Adipocyte (in vitro differentiated cells): ENCODE results near the gene COX5A.

ENCODE experiments used
- DNase-seq: peaks from one replicate; pipeline ENCODE4 v3.0.0-alpha.2; 2015; ENCODE audit warnings: low read depth
- H3K27me3 ChIP-seq: replicated peaks from 2 replicates; pipeline ENCODE4 v1.7.0; 2013; ENCODE audit warnings: mild to moderate bottlenecking, low read length, moderate library complexity; ENCODE audit not compliant: control insufficient read depth, insufficient read depth
- H3K36me3 ChIP-seq: 2 replicates; pipeline ENCODE4 v1.7.0; 2013; ENCODE audit warnings: low read length, mild to moderate bottlenecking, moderate library complexity; ENCODE audit not compliant: control insufficient read depth, insufficient read depth, severe bottlenecking
- H3K4me1 ChIP-seq: 2 replicates; pipeline ENCODE4 v1.7.0; 2013; ENCODE audit warnings: mild to moderate bottlenecking, low read length, moderate library complexity; ENCODE audit not compliant: control insufficient read depth, insufficient read depth
- H3K4me3 ChIP-seq: 2 replicates; pipeline ENCODE4 v1.7.0; 2013; ENCODE audit warnings: mild to moderate bottlenecking, low read length, moderate library complexity
- H3K9ac ChIP-seq: 2 replicates; pipeline ENCODE4 v1.7.0; 2013; ENCODE audit warnings: mild to moderate bottlenecking, low read length, moderate library complexity
- H3K9me3 ChIP-seq: 2 replicates; pipeline ENCODE4 v1.7.0; 2013; ENCODE audit warnings: mild to moderate bottlenecking, low read length, moderate library complexity; ENCODE audit not compliant: control insufficient read depth

COX5A gene

DNA sequence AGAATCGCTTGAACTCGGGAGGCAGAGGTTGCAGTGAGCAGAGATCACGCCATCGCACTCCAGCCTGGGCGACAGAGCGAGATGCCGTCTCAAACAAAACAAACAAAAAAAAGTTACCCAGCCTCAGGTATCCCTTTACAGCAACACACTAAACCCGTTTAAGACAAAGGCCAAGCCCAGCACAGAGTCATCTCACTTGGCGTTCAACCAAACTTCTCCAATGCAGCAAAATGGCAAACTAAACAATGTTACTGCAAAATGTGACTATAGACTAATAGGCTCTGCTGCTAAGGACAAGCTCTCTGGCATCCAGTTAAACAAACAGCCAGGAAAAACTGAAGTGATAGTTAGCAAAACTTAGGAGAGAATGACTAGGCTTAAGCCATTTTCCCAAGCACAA lies 24.8 kb downstream of the COX5A start:
- peaks cover 46% of the 10 kb centered on the region for H3K36me3 ChIP-seq
- no peak for DNase-seq

DNA sequence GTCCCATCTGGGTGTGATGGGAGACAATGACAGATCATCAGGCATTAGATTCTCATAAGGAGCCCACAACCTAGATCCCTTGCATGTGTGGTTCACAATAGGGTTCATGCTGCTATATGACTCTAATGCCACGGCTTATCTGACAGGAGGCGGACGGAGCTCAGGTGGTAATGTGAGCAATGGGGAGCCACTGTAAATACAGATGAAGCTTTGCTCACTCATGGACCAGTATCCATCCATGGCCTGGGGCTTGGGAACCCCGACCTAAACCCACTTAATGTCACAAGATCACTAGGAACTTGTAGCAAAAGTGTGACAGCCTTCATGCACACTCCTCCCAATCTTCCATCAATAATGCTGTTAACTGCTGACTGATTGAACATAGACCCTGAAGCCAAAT lies 29.2 kb downstream of the COX5A start:
- Histone ChIP-seq H3K4me1 (peaks cover 32% of the 10 kb centered on the region), H3K9ac (no peak overlapping the region), H3K27me3 (no peaks in the 10 kb centered on the region), H3K36me3 (peaks cover 30% of the 10 kb centered on the region), H3K4me3 (no peak overlapping the region), H3K9me3 (no peaks in the 10 kb centered on the region)
- no peak for DNase-seq

More for the DNA sequence above, 24.8 kb downstream of the COX5A start:
- H3K9ac ChIP-seq = no peak overlapping the region
- H3K4me1 ChIP-seq = peaks cover 6% of the 10 kb centered on the region
- H3K9me3 ChIP-seq = no peaks in the 10 kb centered on the region
- H3K27me3 ChIP-seq = no peaks in the 10 kb centered on the region
- H3K4me3 ChIP-seq = no peak overlapping the region

GRCh38 chr15:74907163-74907870 lies 30.6 kb downstream of the COX5A start:
- Histone ChIP-seq H3K9ac (peak overlapping the region; percentile 99), H3K4me1 (peaks cover 36% of the 10 kb centered on the region), H3K36me3 (peaks cover 35% of the 10 kb centered on the region), H3K4me3 (peak overlapping the region; percentile 96), H3K27me3 (no peaks in the 10 kb centered on the region), H3K9me3 (no peaks in the 10 kb centered on the region)
- DNase-seq = no peak

GRCh38 chr15:74906450-74907162 lies 31.3 kb downstream of the COX5A start, which contains the start of gene FAM219B:
FAM219B (minus strand) TSS chr15:74906851; CDS start chr15:74906800, 51 bp downstream.
- Histone ChIP-seq H3K4me3 (peak within 1 kb of the TSS; percentile 96), H3K27me3 (no peaks in the 10 kb centered on the region), H3K9ac (peak within 1 kb of the TSS; percentile 99), H3K9me3 (no peaks in the 10 kb centered on the region), H3K4me1 (peaks cover 43% of the 10 kb centered on the region), H3K36me3 (peaks cover 35% of the 10 kb centered on the region)
- DNase-seq = peak; percentile 98

- peak; percentile 62 for DNase-seq
- peaks cover 38% of the 10 kb centered on the region for H3K36me3 ChIP-seq
These were observed 31.8 kb downstream of the COX5A start for GRCh38 chr15:74906067-74906449.

DNA sequence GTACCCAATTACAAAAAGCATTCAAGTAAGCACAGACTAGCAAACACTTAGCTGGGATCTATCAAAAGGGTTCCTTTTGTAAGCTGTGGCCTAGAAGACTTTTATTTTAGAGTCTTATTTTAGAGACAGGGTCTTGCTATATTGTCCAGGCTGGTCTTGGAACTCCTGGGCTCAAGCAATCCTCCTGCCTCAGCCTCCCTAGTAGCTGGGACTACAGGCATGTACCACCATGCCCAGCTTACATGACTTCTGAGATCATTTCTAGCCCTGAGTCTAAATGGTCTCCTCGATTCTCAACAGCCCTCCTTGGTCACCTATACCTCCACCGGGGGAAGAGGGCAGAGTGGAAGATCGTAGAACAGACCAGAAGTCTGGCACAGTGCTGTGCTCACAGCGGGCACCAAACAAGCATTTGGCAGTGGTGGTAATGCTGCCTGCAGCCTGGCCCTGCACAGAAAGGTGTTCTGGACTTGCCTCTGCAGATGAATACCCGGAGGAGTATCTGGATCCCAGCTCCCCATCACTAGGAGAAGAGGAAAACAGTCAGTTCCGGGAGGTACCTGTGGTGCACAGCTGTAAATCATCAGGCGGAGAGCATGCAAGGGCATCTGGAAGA lies 33.6 kb downstream of the COX5A start:
- Histone ChIP-seq H3K9me3 (no peaks in the 10 kb centered on the region), H3K4me1 (peaks cover 59% of the 10 kb centered on the region), H3K4me3 (peak overlapping the region; percentile 96), H3K36me3 (peaks cover 56% of the 10 kb centered on the region), H3K27me3 (no peaks in the 10 kb centered on the region), H3K9ac (peak overlapping the region; percentile 99)
- DNase-seq = no peak

More at GRCh38 chr15:74906067-74906449, 31.8 kb downstream of the COX5A start:
- H3K4me3 ChIP-seq = peak overlapping the region; percentile 96
- no peaks in the 10 kb centered on the region for H3K27me3 ChIP-seq
- no peaks in the 10 kb centered on the region for H3K9me3 ChIP-seq
- peaks cover 48% of the 10 kb centered on the region for H3K4me1 ChIP-seq
- H3K9ac ChIP-seq = peak overlapping the region; percentile 99

- DNase-seq = no peak
- H3K27me3 ChIP-seq = no peaks in the 10 kb centered on the region
- peaks cover 62% of the 10 kb centered on the region for H3K36me3 ChIP-seq
- H3K4me1 ChIP-seq = peaks cover 59% of the 10 kb centered on the region
- no peak overlapping the region for H3K4me3 ChIP-seq
- H3K9ac ChIP-seq = peak overlapping the region; percentile 7
- no peaks in the 10 kb centered on the region for H3K9me3 ChIP-seq
These were observed 34.2 kb downstream of the COX5A start for GRCh38 chr15:74903676-74904075.

DNA sequence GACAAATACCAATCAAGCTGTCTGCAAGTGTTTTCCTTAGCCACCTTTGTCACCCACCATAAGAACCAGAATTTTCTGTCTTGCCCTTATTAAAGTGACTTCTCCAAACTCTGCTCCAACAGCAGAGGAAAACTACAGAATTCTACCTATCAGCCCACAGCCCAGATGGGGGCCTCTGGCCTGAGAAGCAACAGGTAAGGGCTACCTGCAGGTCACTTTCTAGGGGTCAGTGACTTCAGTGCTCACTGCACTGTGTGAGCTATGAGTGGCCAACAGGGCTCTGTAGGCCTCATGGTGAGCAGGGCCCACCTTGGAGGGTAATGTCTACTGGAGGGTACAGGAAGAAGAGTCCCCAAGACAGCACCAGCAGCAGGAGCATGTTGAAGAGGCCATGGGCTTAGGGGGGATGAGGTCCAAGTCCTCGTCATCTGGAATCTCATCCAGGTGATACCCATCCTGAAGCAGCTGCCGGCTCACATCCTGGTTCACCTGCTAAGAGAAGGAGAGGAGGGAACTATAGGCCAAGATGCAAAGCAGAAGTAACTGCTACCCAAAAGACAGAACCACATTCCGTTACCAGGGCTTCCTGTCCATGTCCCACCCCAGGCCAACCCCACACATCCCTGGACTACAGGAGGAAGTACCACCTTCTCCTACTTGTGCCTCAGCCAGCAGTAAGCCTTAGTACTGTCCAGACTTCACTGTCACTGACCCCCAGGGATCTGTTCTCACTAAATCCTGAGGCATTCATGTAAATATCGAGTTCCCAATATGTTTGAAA lies 35.4 kb downstream of the COX5A start:
- DNase-seq = no peak
- Histone ChIP-seq H3K9ac (peak overlapping the region; percentile 55), H3K27me3 (no peaks in the 10 kb centered on the region)

DNA sequence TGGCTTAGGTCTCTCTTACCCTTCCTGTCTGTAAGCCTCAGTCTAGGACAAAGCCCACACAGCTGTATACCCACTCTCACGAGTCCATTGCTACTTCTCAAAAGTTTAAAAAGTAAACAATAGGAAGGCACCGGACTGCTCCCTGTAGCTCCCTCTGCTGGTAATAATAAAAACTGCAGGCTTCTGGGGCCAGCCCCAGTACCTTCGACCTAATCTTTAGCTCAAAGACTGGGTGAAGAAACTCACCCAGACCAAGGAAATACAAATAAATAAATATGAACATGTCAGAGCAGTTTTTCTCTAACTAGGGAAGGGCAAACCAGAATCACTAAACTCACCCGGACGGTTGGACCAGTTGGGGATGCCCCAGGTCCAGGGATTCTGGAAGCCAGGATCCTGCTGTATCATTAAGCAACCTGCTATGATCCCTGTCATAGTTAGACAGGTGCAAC lies 36.2 kb downstream of the COX5A start:
- H3K36me3 ChIP-seq = peaks cover 77% of the 10 kb centered on the region
- H3K4me1 ChIP-seq = peaks cover 50% of the 10 kb centered on the region

More for the DNA sequence above, 35.4 kb downstream of the COX5A start:
- Histone ChIP-seq H3K36me3 (peaks cover 73% of the 10 kb centered on the region), H3K4me3 (peak overlapping the region; percentile 7), H3K9me3 (no peaks in the 10 kb centered on the region), H3K4me1 (peaks cover 55% of the 10 kb centered on the region)

GRCh38 chr15:74897300-74897701 lies 40.6 kb downstream of the COX5A start:
- H3K27me3 ChIP-seq = no peaks in the 10 kb centered on the region
- H3K36me3 ChIP-seq = peaks cover 64% of the 10 kb centered on the region
- no peak overlapping the region for H3K4me3 ChIP-seq
- H3K9ac ChIP-seq = no peak overlapping the region
- no peak for DNase-seq
- peaks cover 23% of the 10 kb centered on the region for H3K4me1 ChIP-seq
- H3K9me3 ChIP-seq = no peaks in the 10 kb centered on the region

More for the DNA sequence above, 36.2 kb downstream of the COX5A start:
- H3K4me3 ChIP-seq = peak overlapping the region; percentile 21
- peak; percentile 83 for DNase-seq
- H3K9me3 ChIP-seq = no peaks in the 10 kb centered on the region
- H3K9ac ChIP-seq = peak overlapping the region; percentile 55
- H3K27me3 ChIP-seq = no peaks in the 10 kb centered on the region
